ENCODE data around the gene ARHGAP19.
"Not testable (repeated sequence)": the region's sequence is repeated elsewhere in the genome, so short reads cannot be mapped to it uniquely, and the experiment has no call there.

DNA sequence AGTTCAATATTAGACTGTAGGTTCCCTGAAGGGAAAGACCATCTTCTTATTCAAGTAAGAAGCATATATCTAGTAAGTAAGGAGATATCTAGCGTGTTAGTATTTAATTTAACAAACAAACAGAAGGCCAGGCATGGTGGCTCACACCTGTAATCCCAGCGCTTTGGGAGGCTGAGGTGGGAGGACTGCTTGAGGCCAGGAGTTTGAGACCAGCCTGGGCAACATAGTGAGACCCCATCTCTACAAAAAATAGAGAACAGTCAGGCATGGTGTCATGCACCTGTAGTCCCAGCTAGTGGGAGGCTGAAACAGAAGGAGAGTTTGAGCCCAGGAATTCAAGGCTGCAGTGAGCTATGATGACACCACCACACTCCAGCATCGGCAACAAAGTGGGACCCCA is 27.3 kb downstream of the ARHGAP19 start:
- TF ChIP-seq POLR2AphosphoS5 (IDR thresholded peaks at IDR 0.05; ENCODE audit: low read depth, low read length); POLR2A (IDR thresholded peaks at IDR 0.05; ENCODE audit: low read depth, low read length); TAF1 (IDR thresholded peaks at IDR 0.05; ENCODE audit: borderline replicate concordance, low read depth, low read length): not testable (repeated sequence)

All from GM12892 (cell line).